ENCODE results near the gene KCNK15.

Gene KCNK15

GRCh38 chr20:44792796-44793195, 47.1 kb downstream of the KCNK15 start:
- no peak for DNase-seq

- DNase-seq, result no peak
Observed at GRCh38 chr20:44795836-44796235, 50.2 kb downstream of the KCNK15 start.

- no peak for DNase-seq
Observed at GRCh38 chr20:44796311-44796710, 50.6 kb downstream of the KCNK15 start.

GRCh38 chr20:44796758-44797457, 51.2 kb downstream of the KCNK15 start:
- no peak for DNase-seq

GRCh38 chr20:44799691-44800090, 54.0 kb downstream of the KCNK15 start:
- no peak for DNase-seq

- no peak for DNase-seq
Observed at GRCh38 chr20:44800391-44801046, 54.9 kb downstream of the KCNK15 start.

Data from cerebellar nuclear complex (tissue), 1 donor.